Uterus (tissue), 2 donors: ENCODE measurements around the gene BICD1.

Source experiments
- CTCF ChIP-seq, 4 experiments: fragments of 200-600 bp in 2 of 4; fragments of 450-650 bp in 2 of 4; sonication (generic) in 2 of 4; IDR thresholded peaks; one replicate each; pipeline ENCODE4 v1.5.1; 2016 to 2019; ENCODE audit warnings: antibody characterized with exemption in 4 of 4, mild to moderate bottlenecking in 2 of 4, moderate library complexity in 1 of 4
- POLR2A ChIP-seq, 2 donors: fragments of 450-650 bp; IDR thresholded peaks; one replicate each; pipeline ENCODE4 v1.6.1; 2016; ENCODE audit warnings: antibody characterized with exemption in 2 of 2, mild to moderate bottlenecking in 1 of 2, moderate library complexity in 1 of 2

GRCh38 chr12:32211066-32211899, 104.6 kb downstream of the BICD1 start:
- TF ChIP-seq CTCF (IDR thresholded peaks at IDR 0.05) (no peak), POLR2A (IDR thresholded peaks at IDR 0.05) (no peak)
